GM21360 (cell line): ENCODE measurements around the gene TRAM2.

Experiments used
- ATAC-seq: cut with Tn5 transposase; IDR thresholded peaks from one replicate; pipeline ENCODE4 v1.9.1; 2021; ENCODE audit warnings: mild to moderate bottlenecking, moderate library complexity; ENCODE audit not compliant: unreplicated experiment

TRAM2 gene

GRCh38 chr6:52577022-52577777 lies at the start of gene TRAM2:
TSS of gene TRAM2 (minus strand) at chr6:52577060. CDS start at chr6:52576915, 145 bp downstream.
- ATAC-seq: peak; percentile 56

GRCh38 chr6:52622810-52623209 lies 46.0 kb upstream of the TRAM2 start:
- ATAC-seq: no peak

GRCh38 chr6:52621631-52622030 lies 44.8 kb upstream of the TRAM2 start:
- ATAC-seq: no peak

GRCh38 chr6:52620906-52621190 lies 44.0 kb upstream of the TRAM2 start:
- ATAC-seq: no peak

- no peak for ATAC-seq
These were observed 43.4 kb upstream of the TRAM2 start for GRCh38 chr6:52620055-52620905.

GRCh38 chr6:52617087-52617486 lies 40.2 kb upstream of the TRAM2 start:
- ATAC-seq: no peak

- no peak for ATAC-seq
These were observed 39.3 kb upstream of the TRAM2 start for GRCh38 chr6:52616059-52616690.

GRCh38 chr6:52612336-52613054 lies 35.6 kb upstream of the TRAM2 start:
- ATAC-seq: no peak

- ATAC-seq: no peak
These were observed 35.0 kb upstream of the TRAM2 start for GRCh38 chr6:52611833-52612232.

GRCh38 chr6:52610745-52611355 lies 34.0 kb upstream of the TRAM2 start:
- no peak for ATAC-seq

- no peak for ATAC-seq
These were observed 33.2 kb upstream of the TRAM2 start for GRCh38 chr6:52610011-52610410.

- ATAC-seq: no peak
These were observed 28.8 kb upstream of the TRAM2 start for GRCh38 chr6:52605610-52606185.

GRCh38 chr6:52603000-52603795 lies 26.3 kb upstream of the TRAM2 start:
- no peak for ATAC-seq

- ATAC-seq: no peak
These were observed 21.9 kb upstream of the TRAM2 start for GRCh38 chr6:52598824-52599190.

- peak; percentile 49 for ATAC-seq
These were observed 21.4 kb upstream of the TRAM2 start for GRCh38 chr6:52598123-52598823.

GRCh38 chr6:52597738-52598122 lies 20.9 kb upstream of the TRAM2 start:
- ATAC-seq: no peak

- no peak for ATAC-seq
These were observed 19.6 kb upstream of the TRAM2 start for GRCh38 chr6:52596371-52597028.

GRCh38 chr6:52595796-52596130 lies 18.9 kb upstream of the TRAM2 start:
- peak; percentile 70 for ATAC-seq
